A673 (cell line): ENCODE measurements around the gene FBRS.

Source experiments
- CTCF ChIP-seq: fragments of 300-800, 200-600 bp; sonication (generic); conservative IDR thresholded peaks from 2 replicates; pipeline ENCODE4 v1.5.1; 2017; ENCODE audit warnings: low read depth, mild to moderate bottlenecking, antibody characterized with exemption, low read length, moderate library complexity, mixed read lengths
- EZH2 ChIP-seq: fragments of 200-600 bp; sonication (generic); IDR thresholded peaks from 2 replicates; pipeline ENCODE4 v1.6.1; 2017; ENCODE audit warnings: borderline replicate concordance, low read depth, mild to moderate bottlenecking, mixed read lengths, antibody characterized with exemption, low read length; ENCODE audit not compliant: poor library complexity, severe bottlenecking

- no peak for TF ChIP-seq CTCF
- no peak for TF ChIP-seq EZH2
These were observed 4.2 kb downstream of the FBRS start for GRCh38 chr16:30662449-30662848.
